GM19455 (cell line): ENCODE measurements around the gene IMMP2L.
"Not testable (repeated sequence)": the region's sequence is repeated elsewhere in the genome, so short reads cannot be mapped to it uniquely, and the experiment has no call there.

Experiments
- ATAC-seq: cut with Tn5 transposase; IDR thresholded peaks from one replicate; pipeline ENCODE4 v1.9.1; 2021; ENCODE audit not compliant: unreplicated experiment

The IMMP2L gene

GRCh38 chr7:111510584-111511378 is 51.5 kb downstream of the IMMP2L start:
- no peak for ATAC-seq

- no peak for ATAC-seq
Measured at GRCh38 chr7:111510062-111510461, 52.2 kb downstream of the IMMP2L start.

- ATAC-seq, result no peak
Measured at GRCh38 chr7:111509288-111509687, 53.0 kb downstream of the IMMP2L start.

GRCh38 chr7:111508387-111508786 is 53.9 kb downstream of the IMMP2L start:
- no peak for ATAC-seq

- not testable (repeated sequence) for ATAC-seq
Measured at GRCh38 chr7:111505422-111505821, 56.9 kb downstream of the IMMP2L start.

GRCh38 chr7:111501799-111502198 is 60.5 kb downstream of the IMMP2L start:
- ATAC-seq, result not testable (repeated sequence)

GRCh38 chr7:111499027-111499426 is 63.3 kb downstream of the IMMP2L start:
- ATAC-seq, result no peak

- ATAC-seq, result no peak
Measured at GRCh38 chr7:111498391-111499007, 63.8 kb downstream of the IMMP2L start.

GRCh38 chr7:111495173-111495810 is 67.0 kb downstream of the IMMP2L start:
- no peak for ATAC-seq

GRCh38 chr7:111492234-111492633 is 70.1 kb downstream of the IMMP2L start:
- ATAC-seq, result no peak

GRCh38 chr7:111486472-111487142 is 75.7 kb downstream of the IMMP2L start:
- no peak for ATAC-seq

GRCh38 chr7:111485701-111486380 is 76.5 kb downstream of the IMMP2L start:
- no peak for ATAC-seq

- no peak for ATAC-seq
Measured at GRCh38 chr7:111483078-111483477, 79.2 kb downstream of the IMMP2L start.

- ATAC-seq, result no peak
Measured at GRCh38 chr7:111477462-111478225, 84.6 kb downstream of the IMMP2L start.

GRCh38 chr7:111476586-111477293 is 85.6 kb downstream of the IMMP2L start:
- no peak for ATAC-seq

GRCh38 chr7:111475959-111476358 is 86.3 kb downstream of the IMMP2L start:
- no peak for ATAC-seq

- no peak for ATAC-seq
Measured at GRCh38 chr7:111475419-111475748, 86.9 kb downstream of the IMMP2L start.

- no peak for ATAC-seq
Measured at GRCh38 chr7:111474723-111475418, 87.4 kb downstream of the IMMP2L start.
